GM21619 (cell line): ENCODE data around the gene TBC1D16.
A peak's percentile ranks its signal among the peaks of the same experiment; 100 is the strongest.

Experiments used
- ATAC-seq: cut with Tn5 transposase; IDR thresholded peaks from one replicate; pipeline ENCODE4 v1.9.1; 2021; ENCODE audit not compliant: unreplicated experiment

Gene TBC1D16

GRCh38 chr17:79940459-79941087, 95.1 kb downstream of the TBC1D16 start:
- ATAC-seq, result no peak

GRCh38 chr17:79939755-79940458, 95.8 kb downstream of the TBC1D16 start:
- ATAC-seq, result no peak

- no peak for ATAC-seq
Measured at GRCh38 chr17:79939094-79939435, 96.6 kb downstream of the TBC1D16 start.

- ATAC-seq, result no peak
Measured at GRCh38 chr17:79938336-79939093, 97.2 kb downstream of the TBC1D16 start.

- ATAC-seq, result no peak
Measured at GRCh38 chr17:79937391-79938335, 98.0 kb downstream of the TBC1D16 start.

- ATAC-seq, result no peak
Measured at GRCh38 chr17:79936641-79937381, 98.9 kb downstream of the TBC1D16 start.

GRCh38 chr17:79936050-79936449, 99.6 kb downstream of the TBC1D16 start:
- no peak for ATAC-seq

- no peak for ATAC-seq
Measured at GRCh38 chr17:79935197-79935885, 100.3 kb downstream of the TBC1D16 start.

- no peak for ATAC-seq
Measured at GRCh38 chr17:79934653-79934970, 101.1 kb downstream of the TBC1D16 start.

GRCh38 chr17:79933863-79934652, 101.6 kb downstream of the TBC1D16 start:
- no peak for ATAC-seq

GRCh38 chr17:79932451-79933306, 103.0 kb downstream of the TBC1D16 start:
- no peak for ATAC-seq

GRCh38 chr17:79931817-79932309, 103.8 kb downstream of the TBC1D16 start:
- no peak for ATAC-seq

GRCh38 chr17:79930877-79931816, 104.5 kb downstream of the TBC1D16 start:
- peak; percentile 42 for ATAC-seq

GRCh38 chr17:79930062-79930876, 105.4 kb downstream of the TBC1D16 start:
- ATAC-seq, result no peak

- no peak for ATAC-seq
Measured at GRCh38 chr17:79929257-79930061, 106.2 kb downstream of the TBC1D16 start.
